Progenitor cell of endocrine pancreas (in vitro differentiated cells): ENCODE results near the gene BNC2. TPM values are rescaled to one million over a fixed set of nuclear protein-coding genes. Genes with fewer than 3 reads are reported as not detected.

ENCODE experiments used
- DNase-seq: peaks from one replicate; pipeline ENCODE4 v3.0.0; 2021; ENCODE audit warnings: low spot score; ENCODE audit not compliant: unreplicated experiment
- H3K27ac Mint-ChIP-seq: 2 replicates; pipeline ENCODE4 v1.8.0; 2021; ENCODE audit warnings: mild to moderate bottlenecking, moderate library complexity, mixed read lengths
- H3K27me3 Mint-ChIP-seq: 2 replicates; pipeline ENCODE4 v1.8.0; 2021; ENCODE audit warnings: mixed read lengths
- H3K36me3 Mint-ChIP-seq: 2 replicates; pipeline ENCODE4 v1.8.0; 2022; ENCODE audit warnings: mixed read lengths; ENCODE audit not compliant: insufficient read depth
- H3K4me1 Mint-ChIP-seq: 2 replicates; pipeline ENCODE4 v1.8.0; 2021; ENCODE audit warnings: low read depth, mixed read lengths
- H3K4me3 Mint-ChIP-seq: 2 replicates; pipeline ENCODE4 v1.8.0; 2021; ENCODE audit warnings: low read depth, mild to moderate bottlenecking, moderate library complexity, mixed read lengths
- H3K9me3 Mint-ChIP-seq: 2 replicates; pipeline ENCODE4 v1.8.0; 2021; ENCODE audit warnings: low read depth, mixed read lengths
- CTCF ChIP-seq: fragments of 200-600 bp; sonication (generic); IDR thresholded peaks from one replicate; pipeline ENCODE4 v1.5.0; 2021; ENCODE audit warnings: antibody characterized with exemption, mild to moderate bottlenecking; ENCODE audit not compliant: unreplicated experiment
- total RNA-seq: library from RNA; stranded (reverse); gene quantifications from 2 replicates; pipeline ENCODE4 v1.2.1, GENCODE V29; 2021

The BNC2 gene
- total RNA-seq, 1 donor from 2014 or later = 1.0 TPM

- TF ChIP-seq CTCF = no peak
- no peak overlapping the region for H3K27ac Mint-ChIP-seq
- H3K4me3 Mint-ChIP-seq = no peak overlapping the region
- DNase-seq = no peak
- H3K4me1 Mint-ChIP-seq = peaks cover 3% of the 10 kb centered on the region
- no peaks in the 10 kb centered on the region for H3K27me3 Mint-ChIP-seq
- H3K9me3 Mint-ChIP-seq = no peaks in the 10 kb centered on the region
- H3K36me3 Mint-ChIP-seq = no peaks in the 10 kb centered on the region
These were observed 96.9 kb downstream of the BNC2 start for GRCh38 chr9:16773617-16774016.

DNA sequence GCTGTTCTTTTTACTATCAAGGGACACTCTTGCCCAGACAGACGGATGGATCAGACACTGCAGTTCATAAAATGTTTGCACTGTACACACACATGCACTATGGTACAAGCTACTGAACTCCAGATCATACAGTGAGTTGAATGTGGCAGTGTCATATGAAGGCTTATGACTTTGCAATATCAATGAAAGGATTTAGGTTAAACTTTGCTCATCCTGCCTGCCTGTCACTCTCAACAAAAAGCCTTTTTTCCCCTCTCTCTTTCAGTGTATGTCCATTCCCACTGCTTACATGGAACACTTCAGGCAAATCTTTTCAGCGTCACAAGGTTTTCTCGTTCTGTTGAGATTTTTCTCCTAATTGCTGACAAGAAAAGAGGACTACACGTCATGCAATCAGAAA lies 97.4 kb downstream of the BNC2 start:
- Mint-ChIP-seq H3K4me3 (no peak overlapping the region), H3K4me1 (peaks cover 3% of the 10 kb centered on the region), H3K9me3 (no peaks in the 10 kb centered on the region), H3K27ac (no peak overlapping the region), H3K36me3 (no peaks in the 10 kb centered on the region), H3K27me3 (no peaks in the 10 kb centered on the region)
- DNase-seq = no peak
- TF ChIP-seq CTCF = no peak

GRCh38 chr9:16771356-16771755 lies 99.1 kb downstream of the BNC2 start:
- H3K36me3 Mint-ChIP-seq = no peaks in the 10 kb centered on the region
- peaks cover 3% of the 10 kb centered on the region for H3K4me1 Mint-ChIP-seq

GRCh38 chr9:16769291-16769690 lies 101.2 kb downstream of the BNC2 start:
- Mint-ChIP-seq H3K9me3 (no peaks in the 10 kb centered on the region), H3K27ac (no peak overlapping the region), H3K4me3 (no peak overlapping the region), H3K27me3 (no peaks in the 10 kb centered on the region), H3K36me3 (no peaks in the 10 kb centered on the region), H3K4me1 (peaks cover 3% of the 10 kb centered on the region)
- no peak for DNase-seq
- TF ChIP-seq CTCF = no peak

More at GRCh38 chr9:16771356-16771755, 99.1 kb downstream of the BNC2 start:
- H3K27ac Mint-ChIP-seq = no peak overlapping the region
- no peak for DNase-seq
- no peaks in the 10 kb centered on the region for H3K9me3 Mint-ChIP-seq
- no peaks in the 10 kb centered on the region for H3K27me3 Mint-ChIP-seq
- no peak overlapping the region for H3K4me3 Mint-ChIP-seq
- TF ChIP-seq CTCF = no peak

DNA sequence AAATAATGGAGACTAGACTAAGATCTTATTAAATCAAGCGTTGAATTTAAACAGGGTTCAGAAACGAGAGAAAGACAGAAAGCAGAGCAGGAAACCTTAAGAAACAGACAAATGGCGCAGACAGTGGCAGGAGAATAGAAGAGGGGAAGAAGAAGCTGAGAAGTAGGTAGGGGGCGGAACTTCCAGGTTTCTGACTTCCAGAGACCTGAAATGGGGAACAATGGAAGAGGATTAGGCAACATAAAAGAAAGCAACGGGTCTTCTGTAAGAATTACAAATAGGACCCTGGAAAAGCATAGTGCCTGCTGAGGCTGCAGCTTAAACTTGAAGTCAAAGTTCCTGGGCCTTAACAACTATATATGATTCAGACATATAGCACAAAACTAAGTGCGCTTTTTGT lies 101.7 kb downstream of the BNC2 start:
- Mint-ChIP-seq H3K36me3 (no peaks in the 10 kb centered on the region), H3K4me3 (no peak overlapping the region), H3K27ac (no peak overlapping the region), H3K4me1 (peaks cover 3% of the 10 kb centered on the region), H3K27me3 (no peaks in the 10 kb centered on the region), H3K9me3 (no peaks in the 10 kb centered on the region)
- no peak for TF ChIP-seq CTCF
- DNase-seq = no peak
